ENCODE measurements around the gene VWDE.
"Not testable (repeated sequence)": the region's sequence is repeated elsewhere in the genome, so short reads cannot be mapped to it uniquely, and the experiment has no call there.

VWDE gene

GRCh38 chr7:12403287-12404181, at the start of gene VWDE:
TSS of gene VWDE (minus strand) at chr7:12403865. CDS start at chr7:12403716, 149 bp downstream.
- H3K4me1 ChIP-seq (ENCODE audit: control insufficient read depth, insufficient read depth, low read length): no peaks in the 10 kb centered on the region
- peak within 1 kb of the TSS; percentile 59; the same call in 1 of the 2 replicates for H3K27ac ChIP-seq (ENCODE audit: low read depth, low read length)
- peak within 1 kb of the TSS; percentile 78 for H3K9ac ChIP-seq (ENCODE audit: low read length)
- peak within 1 kb of the TSS; percentile 93 for H3K4me3 ChIP-seq (ENCODE audit: low read depth, low read length)
- H3K36me3 ChIP-seq (ENCODE audit: control insufficient read depth, insufficient read depth, low read length): peaks cover 3% of the 10 kb centered on the region; the same call in 1 of the 2 replicates
- H3K9me3 ChIP-seq (ENCODE audit: control insufficient read depth, insufficient read depth, low read depth, low read length): peaks cover 5% of the 10 kb centered on the region
- H3K27me3 ChIP-seq (ENCODE audit: control insufficient read depth, insufficient read depth, low read length): peaks cover 11% of the 10 kb centered on the region

- not testable (repeated sequence) for H3K36me3 ChIP-seq (ENCODE audit: control insufficient read depth, insufficient read depth, low read length); H3K9ac ChIP-seq (ENCODE audit: low read length); H3K4me3 ChIP-seq (ENCODE audit: low read depth, low read length); H3K27me3 ChIP-seq (ENCODE audit: control insufficient read depth, insufficient read depth, low read length); H3K4me1 ChIP-seq (ENCODE audit: control insufficient read depth, insufficient read depth, low read length); H3K27ac ChIP-seq (ENCODE audit: low read depth, low read length)
- H3K9me3 ChIP-seq (ENCODE audit: control insufficient read depth, insufficient read depth, low read depth, low read length): peaks cover 12% of the 10 kb centered on the region; the same call in 1 of the 2 replicates
These were observed 49.5 kb upstream of the VWDE start for GRCh38 chr7:12453136-12453535.

- no peaks in the 10 kb centered on the region for H3K36me3 ChIP-seq (ENCODE audit: control insufficient read depth, insufficient read depth, low read length)
- 0 out of 2 replicates have a peak, but pooled peaks cover 5% of the 10 kb centered on the region for H3K4me1 ChIP-seq (ENCODE audit: control insufficient read depth, insufficient read depth, low read length)
- peaks cover 12% of the 10 kb centered on the region; the same call in 1 of the 2 replicates for H3K9me3 ChIP-seq (ENCODE audit: control insufficient read depth, insufficient read depth, low read depth, low read length)
- no peak overlapping the region for H3K4me3 ChIP-seq (ENCODE audit: low read depth, low read length)
- no peak overlapping the region for H3K9ac ChIP-seq (ENCODE audit: low read length)
- H3K27me3 ChIP-seq (ENCODE audit: control insufficient read depth, insufficient read depth, low read length): no peaks in the 10 kb centered on the region
- no peak overlapping the region for H3K27ac ChIP-seq (ENCODE audit: low read depth, low read length)
These were observed 47.0 kb upstream of the VWDE start for GRCh38 chr7:12450615-12451014.

GRCh38 chr7:12444785-12445184, 41.1 kb upstream of the VWDE start:
- no peak overlapping the region for H3K4me3 ChIP-seq (ENCODE audit: low read depth, low read length)
- no peak overlapping the region for H3K9ac ChIP-seq (ENCODE audit: low read length)
- H3K36me3 ChIP-seq (ENCODE audit: control insufficient read depth, insufficient read depth, low read length): no peaks in the 10 kb centered on the region
- H3K27me3 ChIP-seq (ENCODE audit: control insufficient read depth, insufficient read depth, low read length): no peaks in the 10 kb centered on the region
- H3K4me1 ChIP-seq (ENCODE audit: control insufficient read depth, insufficient read depth, low read length): no peaks in the 10 kb centered on the region
- no peaks in the 10 kb centered on the region; the same call in 1 of the 2 replicates for H3K9me3 ChIP-seq (ENCODE audit: control insufficient read depth, insufficient read depth, low read depth, low read length)
- H3K27ac ChIP-seq (ENCODE audit: low read depth, low read length): no peak overlapping the region

- H3K9ac ChIP-seq (ENCODE audit: low read length): no peak overlapping the region
- H3K9me3 ChIP-seq (ENCODE audit: control insufficient read depth, insufficient read depth, low read depth, low read length): no peaks in the 10 kb centered on the region
- H3K36me3 ChIP-seq (ENCODE audit: control insufficient read depth, insufficient read depth, low read length): no peaks in the 10 kb centered on the region
- H3K4me3 ChIP-seq (ENCODE audit: low read depth, low read length): no peak overlapping the region
- H3K27me3 ChIP-seq (ENCODE audit: control insufficient read depth, insufficient read depth, low read length): no peaks in the 10 kb centered on the region
- H3K4me1 ChIP-seq (ENCODE audit: control insufficient read depth, insufficient read depth, low read length): peaks cover 2% of the 10 kb centered on the region; the same call in 1 of the 2 replicates
- H3K27ac ChIP-seq (ENCODE audit: low read depth, low read length): no peak overlapping the region
These were observed 36.6 kb upstream of the VWDE start for GRCh38 chr7:12440229-12440628.

- Histone ChIP-seq H3K9ac (ENCODE audit: low read length) (no peak overlapping the region), H3K36me3 (ENCODE audit: control insufficient read depth, insufficient read depth, low read length) (no peaks in the 10 kb centered on the region), H3K4me3 (ENCODE audit: low read depth, low read length) (no peak overlapping the region), H3K27ac (ENCODE audit: low read depth, low read length) (no peak overlapping the region), H3K9me3 (ENCODE audit: control insufficient read depth, insufficient read depth, low read depth, low read length) (no peaks in the 10 kb centered on the region), H3K4me1 (ENCODE audit: control insufficient read depth, insufficient read depth, low read length) (peaks cover 8% of the 10 kb centered on the region), H3K27me3 (ENCODE audit: control insufficient read depth, insufficient read depth, low read length) (no peaks in the 10 kb centered on the region)
These were observed 33.4 kb upstream of the VWDE start for GRCh38 chr7:12436896-12437535.

GRCh38 chr7:12436126-12436525, 32.5 kb upstream of the VWDE start:
- Histone ChIP-seq H3K4me3 (ENCODE audit: low read depth, low read length) (no peak overlapping the region), H3K27ac (ENCODE audit: low read depth, low read length) (no peak overlapping the region), H3K4me1 (ENCODE audit: control insufficient read depth, insufficient read depth, low read length) (peaks cover 14% of the 10 kb centered on the region), H3K36me3 (ENCODE audit: control insufficient read depth, insufficient read depth, low read length) (no peaks in the 10 kb centered on the region), H3K27me3 (ENCODE audit: control insufficient read depth, insufficient read depth, low read length) (no peaks in the 10 kb centered on the region), H3K9me3 (ENCODE audit: control insufficient read depth, insufficient read depth, low read depth, low read length) (no peaks in the 10 kb centered on the region), H3K9ac (ENCODE audit: low read length) (no peak overlapping the region)

- no peak overlapping the region for H3K9ac ChIP-seq (ENCODE audit: low read length)
- no peaks in the 10 kb centered on the region for H3K27me3 ChIP-seq (ENCODE audit: control insufficient read depth, insufficient read depth, low read length)
- peaks cover 14% of the 10 kb centered on the region for H3K4me1 ChIP-seq (ENCODE audit: control insufficient read depth, insufficient read depth, low read length)
- no peak overlapping the region for H3K4me3 ChIP-seq (ENCODE audit: low read depth, low read length)
- H3K36me3 ChIP-seq (ENCODE audit: control insufficient read depth, insufficient read depth, low read length): no peaks in the 10 kb centered on the region
- H3K9me3 ChIP-seq (ENCODE audit: control insufficient read depth, insufficient read depth, low read depth, low read length): no peaks in the 10 kb centered on the region
- H3K27ac ChIP-seq (ENCODE audit: low read depth, low read length): no peak overlapping the region
These were observed 30.5 kb upstream of the VWDE start for GRCh38 chr7:12434012-12434642.

- no peaks in the 10 kb centered on the region for H3K36me3 ChIP-seq (ENCODE audit: control insufficient read depth, insufficient read depth, low read length)
- peaks cover 11% of the 10 kb centered on the region for H3K4me1 ChIP-seq (ENCODE audit: control insufficient read depth, insufficient read depth, low read length)
- H3K9ac ChIP-seq (ENCODE audit: low read length): no peak overlapping the region
- no peak overlapping the region for H3K27ac ChIP-seq (ENCODE audit: low read depth, low read length)
- peaks cover 3% of the 10 kb centered on the region; the same call in 1 of the 2 replicates for H3K9me3 ChIP-seq (ENCODE audit: control insufficient read depth, insufficient read depth, low read depth, low read length)
- H3K27me3 ChIP-seq (ENCODE audit: control insufficient read depth, insufficient read depth, low read length): no peaks in the 10 kb centered on the region
- no peak overlapping the region for H3K4me3 ChIP-seq (ENCODE audit: low read depth, low read length)
These were observed 28.4 kb upstream of the VWDE start for GRCh38 chr7:12431886-12432556.

- H3K27me3 ChIP-seq (ENCODE audit: control insufficient read depth, insufficient read depth, low read length): no peaks in the 10 kb centered on the region
- H3K4me3 ChIP-seq (ENCODE audit: low read depth, low read length): no peak overlapping the region
- peaks cover 27% of the 10 kb centered on the region for H3K4me1 ChIP-seq (ENCODE audit: control insufficient read depth, insufficient read depth, low read length)
- no peak overlapping the region for H3K9ac ChIP-seq (ENCODE audit: low read length)
- H3K9me3 ChIP-seq (ENCODE audit: control insufficient read depth, insufficient read depth, low read depth, low read length): peaks cover 10% of the 10 kb centered on the region; the same call in 1 of the 2 replicates
- no peaks in the 10 kb centered on the region for H3K36me3 ChIP-seq (ENCODE audit: control insufficient read depth, insufficient read depth, low read length)
- H3K27ac ChIP-seq (ENCODE audit: low read depth, low read length): peak overlapping the region; percentile 99
These were observed 21.6 kb upstream of the VWDE start for GRCh38 chr7:12425311-12425710.

All from HUES6 (cell line).